Retinal pigment epithelial cell (primary cell): ENCODE data around the gene OSCP1.
A peak's percentile ranks its signal among the peaks of the same experiment; 100 is the strongest.
"Not testable (repeated sequence)": the region's sequence is repeated elsewhere in the genome, so short reads cannot be mapped to it uniquely, and the experiment has no call there.

ENCODE experiments used
- DNase-seq: peaks from one replicate; pipeline ENCODE4 v3.0.0-alpha.2; 2010; ENCODE audit warnings: low read depth
- H3K4me3 ChIP-seq: 2 replicates; pipeline ENCODE4 v1.5.1; 2011; ENCODE audit warnings: mild to moderate bottlenecking, low read length, control low read depth, moderate library complexity
- TF ChIP-seq, protein P1 (sequence below): conservative IDR thresholded peaks from 2 replicates; pipeline ENCODE4 v1.5.1; 2011; ENCODE audit warnings: low read depth, low read length, control low read depth, inconsistent platforms

Gene OSCP1, protein sequence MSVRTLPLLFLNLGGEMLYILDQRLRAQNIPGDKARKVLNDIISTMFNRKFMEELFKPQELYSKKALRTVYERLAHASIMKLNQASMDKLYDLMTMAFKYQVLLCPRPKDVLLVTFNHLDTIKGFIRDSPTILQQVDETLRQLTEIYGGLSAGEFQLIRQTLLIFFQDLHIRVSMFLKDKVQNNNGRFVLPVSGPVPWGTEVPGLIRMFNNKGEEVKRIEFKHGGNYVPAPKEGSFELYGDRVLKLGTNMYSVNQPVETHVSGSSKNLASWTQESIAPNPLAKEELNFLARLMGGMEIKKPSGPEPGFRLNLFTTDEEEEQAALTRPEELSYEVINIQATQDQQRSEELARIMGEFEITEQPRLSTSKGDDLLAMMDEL

DNA sequence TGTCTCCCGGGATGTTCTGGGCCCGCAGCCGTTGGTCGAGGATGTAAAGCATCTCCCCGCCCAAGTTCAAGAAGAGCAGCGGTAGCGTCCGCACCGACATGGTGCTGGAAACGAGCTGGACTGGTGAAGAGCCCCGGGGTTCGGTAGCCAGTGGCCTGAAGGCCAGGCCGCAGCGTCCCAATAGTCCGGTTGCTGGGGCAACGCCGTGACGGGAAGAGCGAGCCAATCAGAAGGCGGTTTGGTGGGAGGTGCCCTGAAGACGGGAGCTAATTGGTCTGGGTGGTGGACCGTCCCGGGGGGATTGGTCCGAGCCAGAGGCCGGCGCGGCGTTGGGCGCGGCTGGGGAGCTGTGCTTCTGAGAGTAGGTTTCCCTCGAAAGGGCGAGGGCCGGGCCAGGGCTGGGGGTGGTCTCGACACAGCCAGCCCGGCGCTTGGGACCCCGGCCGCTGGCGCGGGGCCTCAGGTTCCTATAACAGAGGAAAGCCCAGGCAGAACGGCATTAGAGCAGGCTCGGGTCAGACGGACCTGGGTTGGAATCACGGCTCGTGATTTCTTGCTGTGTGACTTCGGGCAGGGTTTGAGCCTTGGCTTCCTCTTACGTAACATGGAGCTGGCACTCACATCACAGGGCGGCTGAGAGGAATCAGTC is at the start of gene OSCP1:
Gene OSCP1, minus strand, starts transcription at position 182 of the 649 bp plus-strand sequence. Its CDS starts 82 bp downstream, at position 100.
- DNase-seq = peak; percentile 86

DNA sequence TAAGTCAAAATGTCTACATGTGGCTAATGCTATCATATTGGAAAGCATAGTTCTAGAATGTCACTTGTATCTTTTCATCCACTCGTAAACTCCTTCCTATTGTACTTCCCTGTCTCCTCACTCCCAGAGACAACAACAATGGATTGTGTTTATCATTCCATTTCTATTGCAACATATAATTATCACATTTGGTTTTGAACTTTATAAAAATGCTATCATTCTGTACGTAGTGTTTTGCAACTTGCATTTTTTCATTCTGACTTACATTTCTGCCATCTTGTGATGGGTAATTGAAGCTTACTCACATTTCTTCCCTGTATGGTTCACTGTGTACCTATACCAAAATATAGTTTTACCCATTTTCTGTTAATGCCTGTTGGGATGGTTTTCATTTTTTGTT is 47.0 kb upstream of the OSCP1 start:
- H3K4me3 ChIP-seq = no peak overlapping the region
- DNase-seq = no peak
- TF ChIP-seq, protein P1, sequence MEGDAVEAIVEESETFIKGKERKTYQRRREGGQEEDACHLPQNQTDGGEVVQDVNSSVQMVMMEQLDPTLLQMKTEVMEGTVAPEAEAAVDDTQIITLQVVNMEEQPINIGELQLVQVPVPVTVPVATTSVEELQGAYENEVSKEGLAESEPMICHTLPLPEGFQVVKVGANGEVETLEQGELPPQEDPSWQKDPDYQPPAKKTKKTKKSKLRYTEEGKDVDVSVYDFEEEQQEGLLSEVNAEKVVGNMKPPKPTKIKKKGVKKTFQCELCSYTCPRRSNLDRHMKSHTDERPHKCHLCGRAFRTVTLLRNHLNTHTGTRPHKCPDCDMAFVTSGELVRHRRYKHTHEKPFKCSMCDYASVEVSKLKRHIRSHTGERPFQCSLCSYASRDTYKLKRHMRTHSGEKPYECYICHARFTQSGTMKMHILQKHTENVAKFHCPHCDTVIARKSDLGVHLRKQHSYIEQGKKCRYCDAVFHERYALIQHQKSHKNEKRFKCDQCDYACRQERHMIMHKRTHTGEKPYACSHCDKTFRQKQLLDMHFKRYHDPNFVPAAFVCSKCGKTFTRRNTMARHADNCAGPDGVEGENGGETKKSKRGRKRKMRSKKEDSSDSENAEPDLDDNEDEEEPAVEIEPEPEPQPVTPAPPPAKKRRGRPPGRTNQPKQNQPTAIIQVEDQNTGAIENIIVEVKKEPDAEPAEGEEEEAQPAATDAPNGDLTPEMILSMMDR = no peak

More for the DNA sequence above, at the start of gene OSCP1:
- peak within 1 kb of the TSS; percentile 79 for H3K4me3 ChIP-seq
- TF ChIP-seq, protein P1 = no peak

DNA sequence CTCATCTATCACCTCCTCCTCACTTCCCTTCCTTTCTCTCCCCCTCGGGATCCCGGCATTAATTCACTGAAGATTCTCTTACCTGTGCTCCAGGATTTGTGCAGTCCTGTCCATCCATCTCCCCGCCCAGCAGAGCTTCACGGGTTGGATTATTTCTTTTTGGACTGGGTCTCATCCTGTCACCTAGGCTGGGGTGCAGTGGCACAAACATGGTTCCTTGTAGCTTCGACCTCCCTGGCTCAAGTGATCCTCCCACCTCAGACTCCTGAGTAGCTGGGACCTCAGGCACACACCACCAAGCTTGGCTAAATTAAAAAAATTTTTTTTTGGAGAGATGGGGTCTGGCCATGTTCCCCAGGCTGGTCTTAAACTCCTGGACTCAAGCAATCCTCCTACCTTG is 44.7 kb upstream of the OSCP1 start:
- no peak overlapping the region for H3K4me3 ChIP-seq
- no peak for DNase-seq
- TF ChIP-seq, protein P1 = no peak

DNA sequence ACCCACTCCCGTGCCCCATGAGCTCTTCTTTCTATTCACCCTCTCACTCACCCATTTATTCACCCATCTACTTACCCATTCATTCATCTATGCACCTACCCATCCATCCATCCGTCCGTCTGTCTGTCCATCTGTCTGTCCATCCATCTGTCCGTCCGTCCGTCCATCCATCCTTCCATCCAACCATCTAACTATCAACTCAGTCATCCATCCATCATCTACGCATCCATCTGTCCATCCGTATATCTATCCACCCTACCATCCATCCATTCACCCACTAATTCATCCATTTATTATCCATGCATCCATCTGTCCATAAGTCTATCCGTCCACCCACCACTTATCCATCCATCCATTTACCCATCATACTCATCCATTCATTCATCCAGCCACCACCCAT is 43.3 kb upstream of the OSCP1 start:
- TF ChIP-seq, protein P1 = no peak
- H3K4me3 ChIP-seq = no peak overlapping the region
- DNase-seq = no peak

DNA sequence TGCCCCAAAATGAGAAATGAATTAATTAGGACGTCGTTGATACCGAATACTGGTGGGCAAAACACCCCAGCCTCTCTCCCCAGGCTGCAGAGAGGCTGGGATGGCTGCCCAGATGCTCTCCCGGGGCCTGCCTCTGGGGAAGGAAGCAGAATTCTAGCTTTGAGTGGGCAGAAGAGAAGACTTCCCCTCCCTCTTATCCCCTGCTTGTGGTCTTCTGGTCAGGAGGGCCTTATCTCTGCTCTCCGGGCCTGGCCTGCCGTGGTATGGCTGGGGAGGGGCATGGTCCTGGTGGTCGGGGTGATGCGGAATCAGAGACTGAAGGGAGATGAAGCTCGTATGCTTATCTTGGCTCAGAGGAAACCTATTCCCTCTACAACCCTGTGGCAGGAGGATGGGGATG is 42.2 kb upstream of the OSCP1 start:
- H3K4me3 ChIP-seq = no peak overlapping the region
- no peak for DNase-seq
- TF ChIP-seq, protein P1 = no peak

DNA sequence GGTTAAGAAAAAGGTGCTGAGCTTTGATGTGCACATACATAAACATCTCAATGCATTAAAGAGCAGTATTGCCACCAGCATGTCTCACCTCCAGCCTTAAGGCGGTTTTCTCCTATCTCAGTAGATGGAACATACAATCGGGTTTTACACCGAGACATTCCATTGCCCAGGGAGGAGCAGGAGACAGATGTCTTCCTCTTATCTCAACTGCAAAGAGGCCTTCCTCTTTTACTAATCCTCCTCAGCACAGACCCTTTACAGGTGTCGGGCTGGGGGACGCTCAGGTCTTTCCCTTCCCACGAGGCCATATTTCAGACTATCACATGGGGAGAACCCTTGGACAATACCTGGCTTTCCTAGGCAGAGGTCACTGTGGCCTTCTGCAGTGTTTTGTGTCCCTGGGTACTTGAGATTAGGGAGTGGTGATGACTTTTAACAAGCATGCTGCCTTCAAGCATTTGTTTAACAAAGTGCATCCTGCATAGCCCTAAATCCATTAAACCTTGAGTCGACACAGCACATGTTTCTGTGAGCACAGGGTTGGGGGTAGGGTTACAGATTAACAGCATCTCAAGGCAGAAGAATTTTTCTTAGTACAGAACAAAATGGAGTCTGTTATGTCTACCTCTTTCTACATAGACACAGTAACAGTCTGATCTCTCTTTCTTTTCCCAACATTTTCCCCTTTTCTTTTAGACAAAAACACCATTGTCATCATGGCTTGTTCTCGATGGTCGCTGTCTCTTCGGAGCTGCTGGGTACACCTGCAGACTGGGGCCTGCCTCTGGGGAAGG is 39.2 kb upstream of the OSCP1 start:
- DNase-seq, H3K4me3 ChIP-seq: not testable (repeated sequence)

DNA sequence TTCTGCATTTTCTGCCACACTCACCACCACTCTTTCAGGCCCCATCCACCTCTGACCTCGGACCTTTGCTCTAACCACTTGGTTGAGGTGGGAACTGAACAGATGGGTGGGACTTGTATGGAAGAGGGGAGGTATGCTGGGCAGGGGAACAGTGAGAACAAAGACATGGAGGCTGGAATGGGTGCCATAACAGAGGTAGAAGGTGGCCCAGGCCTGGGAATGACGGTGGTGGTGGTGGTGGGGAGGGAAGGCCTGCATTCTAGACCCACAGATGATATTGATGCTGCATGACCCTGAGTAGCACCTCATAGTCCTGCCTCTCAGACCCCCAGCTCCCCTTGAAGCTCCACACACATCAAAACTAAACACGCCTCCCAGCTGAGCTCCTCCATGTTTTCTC is 37.7 kb upstream of the OSCP1 start:
- TF ChIP-seq, protein P1 = no peak
- no peak overlapping the region for H3K4me3 ChIP-seq
- DNase-seq = no peak

DNA sequence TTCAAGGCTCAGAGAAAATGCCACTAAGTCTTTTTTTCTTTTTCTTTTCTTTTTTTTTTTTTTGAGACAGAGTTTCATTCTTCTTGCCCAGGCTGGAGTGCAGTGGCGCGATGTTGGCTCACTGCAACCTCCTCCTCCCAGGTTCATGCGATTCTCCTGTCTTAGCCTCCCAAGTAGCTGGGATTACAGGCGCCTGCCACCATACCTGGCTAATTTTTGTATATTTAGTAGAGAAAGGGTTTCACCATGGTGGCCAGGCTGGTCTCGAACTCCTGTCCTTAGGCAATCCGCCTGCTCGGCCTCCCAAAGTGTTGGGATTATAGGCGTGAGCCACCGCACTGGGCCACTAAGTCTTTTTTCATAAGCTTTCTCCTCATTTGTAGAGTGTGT is 37.1 kb upstream of the OSCP1 start:
- not testable (repeated sequence) for DNase-seq

More for the DNA sequence above, 37.1 kb upstream of the OSCP1 start:
- not testable (repeated sequence) for H3K4me3 ChIP-seq
